ENCODE results near the gene TEX19.

TEX19 gene

GRCh38 chr17:82332669-82333278 is 26.3 kb upstream of the TEX19 start:
- Histone ChIP-seq H3K4me3 (replicated peaks; ENCODE audit: insufficient read depth, low read length) (peak overlapping the region; percentile 13; the same call in 1 of the 2 replicates), H3K27ac (replicated peaks) (no peak overlapping the region), H3K27me3 (ENCODE audit: insufficient read depth, poor library complexity, severe bottlenecking) (peaks cover 41% of the 10 kb centered on the region)
- TF ChIP-seq POLR2AphosphoS5 (IDR thresholded peaks at IDR 0.05; ENCODE audit: low read depth) (no peak), GABPA (IDR thresholded peaks at IDR 0.05; ENCODE audit: low read depth) (no peak), REST (IDR thresholded peaks at IDR 0.05; ENCODE audit: insufficient replicate concordance, low read depth) (no peak), CTCF (IDR thresholded peaks at IDR 0.05; ENCODE audit: insufficient read depth, low read length) (no peak), SPI1 (IDR thresholded peaks at IDR 0.05; ENCODE audit: borderline replicate concordance, low read depth) (peak; percentile 34; the same call in 1 of the 2 replicates)
- peak in 1 of 2 experiments; percentile 60 for DNase-seq (ENCODE audit: low read depth in 1 of 2, low spot score in 1 of 2)

GRCh38 chr17:82333279-82334171 is 25.5 kb upstream of the TEX19 start, which contains the start of gene SECTM1:
TSS of gene SECTM1 (minus strand) at chr17:82333766. CDS start at chr17:82327240, 6,526 bp downstream.
- no peak within 1 kb of the TSS for H3K27ac ChIP-seq (replicated peaks)
- peak within 1 kb of the TSS; percentile 37 for H3K4me3 ChIP-seq (replicated peaks; ENCODE audit: insufficient read depth, low read length)
- H3K27me3 ChIP-seq (ENCODE audit: insufficient read depth, poor library complexity, severe bottlenecking), result peaks cover 41% of the 10 kb centered on the region
- no peak for DNase-seq (ENCODE audit: low read depth in 1 of 2, low spot score in 1 of 2)
- TF ChIP-seq REST (IDR thresholded peaks at IDR 0.05; ENCODE audit: insufficient replicate concordance, low read depth), result no peak
- no peak for TF ChIP-seq POLR2AphosphoS5 (IDR thresholded peaks at IDR 0.05; ENCODE audit: low read depth)
- TF ChIP-seq GABPA (IDR thresholded peaks at IDR 0.05; ENCODE audit: low read depth), result no peak

- Histone ChIP-seq H3K27me3 (ENCODE audit: insufficient read depth, poor library complexity, severe bottlenecking) (peaks cover 41% of the 10 kb centered on the region), H3K27ac (replicated peaks) (no peak overlapping the region), H3K4me3 (replicated peaks; ENCODE audit: insufficient read depth, low read length) (no peak overlapping the region)
- TF ChIP-seq SPI1 (IDR thresholded peaks at IDR 0.05; ENCODE audit: borderline replicate concordance, low read depth) (no peak), POLR2AphosphoS5 (IDR thresholded peaks at IDR 0.05; ENCODE audit: low read depth) (no peak), GABPA (IDR thresholded peaks at IDR 0.05; ENCODE audit: low read depth) (no peak), CTCF (IDR thresholded peaks at IDR 0.05; ENCODE audit: insufficient read depth, low read length) (no peak), REST (IDR thresholded peaks at IDR 0.05; ENCODE audit: insufficient replicate concordance, low read depth) (no peak)
- DNase-seq (ENCODE audit: low read depth in 1 of 2, low spot score in 1 of 2), result no peak
Observed at GRCh38 chr17:82334204-82334621, 24.8 kb upstream of the TEX19 start.

All from HL-60 (cell line).